HG02642 (cell line): ENCODE measurements around the gene GRM4.
"Not testable (repeated sequence)": the region's sequence is repeated elsewhere in the genome, so short reads cannot be mapped to it uniquely, and the experiment has no call there.

Source experiments
- ATAC-seq: cut with Tn5 transposase; IDR thresholded peaks from one replicate; pipeline ENCODE4 v1.9.1; 2021; ENCODE audit warnings: mild to moderate bottlenecking; ENCODE audit not compliant: unreplicated experiment, poor library complexity

GRM4 gene

DNA sequence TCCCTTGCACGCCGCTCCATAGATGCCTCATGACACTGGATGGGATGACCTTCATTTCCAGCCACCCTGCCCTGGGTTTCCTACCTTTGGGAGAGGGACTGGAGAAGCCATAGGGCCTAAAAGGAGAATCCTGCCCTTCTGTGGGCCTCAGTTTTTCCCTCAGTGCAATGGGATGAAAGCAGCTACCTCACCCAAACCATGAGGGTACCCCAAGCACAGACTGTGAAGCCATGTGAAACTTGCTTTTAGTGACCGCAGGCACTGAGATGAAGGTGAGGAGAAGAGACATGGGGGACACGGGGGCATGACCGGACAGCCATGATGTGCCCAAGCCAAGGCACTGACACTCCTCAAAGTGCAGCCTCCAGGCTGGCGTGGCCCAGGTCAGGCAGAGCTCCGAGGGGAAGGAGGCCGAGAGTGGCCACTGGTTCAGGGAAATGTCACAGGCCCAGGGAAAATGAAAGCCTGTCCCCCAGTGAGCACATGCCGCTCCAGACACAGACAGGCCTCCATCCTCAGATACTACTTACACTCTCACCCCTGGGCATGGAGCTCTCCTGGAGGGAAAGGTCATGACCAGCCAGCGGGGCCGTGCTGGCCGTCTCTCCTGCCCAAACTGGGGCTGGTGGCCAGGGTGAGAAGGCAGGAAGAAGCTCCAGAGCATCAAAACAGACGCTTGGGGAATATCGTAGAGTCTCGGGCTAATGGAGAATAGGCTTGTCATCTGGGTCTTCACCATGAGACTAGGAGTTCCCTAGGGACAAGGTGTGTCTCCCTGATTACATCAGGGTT lies 116.2 kb downstream of the GRM4 start:
- ATAC-seq: no peak

DNA sequence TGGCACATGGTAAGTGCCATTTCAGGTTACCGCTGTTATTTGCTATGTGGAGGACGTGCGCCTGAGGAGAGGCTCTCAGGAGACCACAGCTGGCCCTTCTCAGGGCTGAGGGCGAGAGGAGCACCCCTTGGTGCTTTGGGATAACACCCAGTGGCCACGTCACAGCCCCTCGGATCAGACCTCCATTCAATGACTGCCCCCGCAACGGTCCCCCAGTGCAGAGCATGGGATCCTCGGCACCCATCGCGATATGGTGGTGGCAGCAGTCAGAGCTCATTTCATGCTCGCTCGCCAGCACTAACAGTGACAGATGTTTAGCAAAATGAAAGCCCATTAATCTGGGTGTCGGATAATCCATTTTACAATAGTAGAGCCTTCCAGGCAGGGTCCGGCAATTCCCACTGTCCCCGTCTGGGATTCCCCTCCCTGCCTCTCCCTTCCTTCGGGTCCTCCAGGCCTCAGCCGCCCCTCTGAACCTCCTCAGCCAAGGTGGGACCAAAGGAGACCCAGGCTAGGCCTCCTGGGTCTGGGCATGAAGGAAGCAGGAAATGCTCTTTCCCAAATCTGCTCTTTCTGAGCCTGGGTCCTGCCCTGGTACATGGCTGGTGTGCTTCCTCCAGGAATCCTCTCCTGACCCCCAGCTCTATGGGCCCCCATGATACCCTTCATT lies 117.1 kb downstream of the GRM4 start:
- ATAC-seq: no peak

DNA sequence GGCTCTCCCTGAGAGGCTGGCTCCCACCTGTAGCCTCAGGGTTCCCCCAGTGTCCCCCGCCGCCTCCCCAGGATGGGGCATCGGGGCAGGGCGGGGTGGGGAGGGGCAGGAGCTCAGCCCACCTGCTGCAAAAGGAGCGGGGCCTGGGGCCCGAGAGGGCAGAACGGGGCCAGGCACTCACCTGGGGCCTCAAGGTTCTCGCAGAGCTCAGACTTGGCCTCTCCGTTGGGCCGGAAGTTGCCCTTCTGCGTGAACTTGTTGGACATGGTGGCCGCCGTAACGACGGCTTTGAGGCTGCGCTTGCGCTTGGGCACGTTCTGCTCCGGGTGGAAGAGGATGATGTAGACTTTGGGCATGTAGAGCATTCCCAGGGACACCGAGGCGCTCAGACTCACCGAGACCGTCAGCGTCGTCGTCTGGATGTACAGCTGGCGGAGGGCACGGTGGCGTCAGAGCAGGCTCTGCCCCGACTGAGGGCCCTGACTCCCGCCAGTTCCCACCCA lies 117.9 kb downstream of the GRM4 start:
- no peak for ATAC-seq

DNA sequence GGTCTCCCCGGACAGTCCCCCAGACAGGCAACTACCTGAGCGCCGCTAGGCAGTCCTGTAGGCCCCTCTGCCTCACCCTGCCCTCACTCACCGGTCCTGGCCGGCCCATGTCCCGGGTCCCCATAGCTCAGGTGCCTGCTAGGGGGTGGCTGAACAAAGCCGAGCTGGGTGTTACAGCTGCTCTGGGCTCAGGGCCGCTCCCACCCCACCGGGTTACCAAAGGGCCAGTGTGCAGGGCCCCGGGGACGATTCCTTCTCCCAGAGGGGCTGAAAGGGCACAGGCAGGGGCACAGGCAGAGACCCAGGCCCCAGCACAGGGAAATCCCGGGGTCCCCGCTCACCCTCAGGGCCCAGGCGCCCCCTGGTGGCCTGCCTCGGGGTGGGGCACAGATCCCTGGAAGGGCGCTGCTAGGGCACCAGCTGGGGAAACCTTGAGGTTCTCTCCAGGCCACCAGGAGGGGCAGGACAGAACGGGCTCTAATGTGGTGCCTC lies 118.4 kb downstream of the GRM4 start:
- no peak for ATAC-seq

DNA sequence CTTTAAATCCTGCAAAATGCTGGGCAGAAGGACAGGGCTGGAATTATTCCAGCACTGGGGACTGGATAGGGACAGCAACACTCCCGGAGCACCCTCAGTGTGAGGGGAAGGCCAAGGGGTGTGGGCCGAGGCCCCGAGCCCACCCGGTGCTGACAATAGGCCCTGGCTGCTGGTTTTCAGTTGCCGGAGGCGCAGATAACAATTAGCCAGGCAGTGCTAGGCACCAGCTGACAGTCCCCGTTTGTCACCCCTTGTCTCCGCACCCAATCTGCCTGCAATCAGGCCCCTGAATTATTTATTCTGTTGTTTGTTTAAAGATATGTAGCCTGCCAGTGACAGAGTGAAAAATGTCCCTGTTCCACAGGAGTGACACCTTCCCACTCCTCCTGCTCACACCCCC lies 120.0 kb downstream of the GRM4 start:
- no peak for ATAC-seq

DNA sequence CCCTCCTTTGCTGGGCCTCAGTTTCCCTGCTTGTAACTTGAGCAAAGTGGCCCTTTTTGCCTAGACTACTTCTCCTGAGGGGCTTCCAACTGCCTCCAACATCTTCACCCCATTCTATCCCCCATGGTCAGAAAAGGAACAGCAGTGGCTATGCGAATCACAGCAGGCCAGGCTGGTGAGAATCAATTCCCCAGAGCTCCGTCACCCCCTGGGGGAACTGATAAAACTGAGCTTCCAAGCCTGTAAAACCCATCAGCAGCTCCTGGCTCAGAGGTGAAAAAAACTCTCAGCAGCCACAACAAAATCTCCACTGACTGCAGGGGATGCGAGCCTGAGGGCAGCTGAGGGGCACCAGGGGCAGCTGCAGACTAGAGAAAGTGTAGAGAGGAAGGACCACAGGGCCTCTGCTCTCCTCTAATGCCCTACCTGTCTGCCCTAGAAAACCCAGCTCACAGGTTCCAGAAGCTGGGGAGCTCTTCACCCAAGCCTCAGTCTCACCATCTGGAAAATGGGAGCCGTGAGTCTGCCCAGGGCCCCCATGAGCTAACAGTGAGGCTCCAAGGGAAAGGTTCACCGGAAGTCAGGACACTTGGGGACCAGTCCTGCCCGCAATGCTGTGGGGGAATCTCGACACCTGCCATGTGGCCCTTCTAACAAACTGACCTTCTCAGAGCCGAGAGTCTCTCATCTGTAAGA lies 120.6 kb downstream of the GRM4 start:
- no peak for ATAC-seq

DNA sequence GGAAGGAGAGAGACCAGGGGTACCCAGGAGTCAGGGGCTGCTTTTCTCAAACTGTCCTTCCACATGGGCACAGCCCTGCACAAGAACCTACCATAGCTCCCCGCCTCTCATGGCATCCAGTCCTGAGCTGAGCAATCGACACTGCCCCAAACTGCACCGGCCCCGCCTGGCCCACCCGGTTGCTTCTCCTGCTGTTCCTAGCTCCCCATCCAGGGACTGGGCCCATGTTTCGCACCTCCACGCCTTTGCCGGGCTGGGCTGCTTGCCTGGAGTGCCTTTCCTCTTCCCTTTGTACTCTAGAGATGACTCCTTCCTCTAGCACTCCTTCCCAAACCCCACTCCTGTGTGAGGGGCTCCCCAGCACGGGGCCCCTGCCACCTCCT lies 123.0 kb downstream of the GRM4 start:
- ATAC-seq: no peak

DNA sequence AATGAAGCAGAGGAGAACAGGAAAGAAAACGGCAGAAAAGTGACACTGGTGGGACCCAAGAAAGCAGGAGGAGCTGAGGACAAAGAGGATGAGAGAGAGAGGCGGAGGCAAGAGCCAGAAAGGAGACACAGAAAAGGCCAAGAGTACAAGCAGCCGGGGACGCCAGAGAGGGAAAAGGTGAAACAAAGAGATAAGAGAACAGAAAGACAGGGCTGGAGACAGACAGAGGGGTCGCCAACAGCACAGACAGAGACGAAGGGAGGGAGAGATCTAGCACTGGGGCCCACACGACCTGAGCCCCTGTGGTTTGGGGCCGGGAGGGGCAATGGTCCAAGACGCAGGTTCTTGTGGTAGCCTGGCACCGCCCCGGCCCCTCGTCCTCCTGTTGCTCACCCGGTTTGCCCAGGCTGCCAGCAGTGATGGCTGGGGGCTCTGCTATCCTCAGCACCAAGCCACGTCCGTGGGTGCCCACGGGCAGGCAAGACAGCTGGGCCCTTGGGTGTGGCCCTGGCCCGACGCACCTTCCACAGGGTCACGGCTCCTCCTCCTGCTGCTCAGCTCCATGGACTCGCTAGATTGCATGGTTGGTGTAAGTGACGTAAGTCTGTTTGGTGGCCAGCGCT lies 123.5 kb downstream of the GRM4 start:
- no peak for ATAC-seq

DNA sequence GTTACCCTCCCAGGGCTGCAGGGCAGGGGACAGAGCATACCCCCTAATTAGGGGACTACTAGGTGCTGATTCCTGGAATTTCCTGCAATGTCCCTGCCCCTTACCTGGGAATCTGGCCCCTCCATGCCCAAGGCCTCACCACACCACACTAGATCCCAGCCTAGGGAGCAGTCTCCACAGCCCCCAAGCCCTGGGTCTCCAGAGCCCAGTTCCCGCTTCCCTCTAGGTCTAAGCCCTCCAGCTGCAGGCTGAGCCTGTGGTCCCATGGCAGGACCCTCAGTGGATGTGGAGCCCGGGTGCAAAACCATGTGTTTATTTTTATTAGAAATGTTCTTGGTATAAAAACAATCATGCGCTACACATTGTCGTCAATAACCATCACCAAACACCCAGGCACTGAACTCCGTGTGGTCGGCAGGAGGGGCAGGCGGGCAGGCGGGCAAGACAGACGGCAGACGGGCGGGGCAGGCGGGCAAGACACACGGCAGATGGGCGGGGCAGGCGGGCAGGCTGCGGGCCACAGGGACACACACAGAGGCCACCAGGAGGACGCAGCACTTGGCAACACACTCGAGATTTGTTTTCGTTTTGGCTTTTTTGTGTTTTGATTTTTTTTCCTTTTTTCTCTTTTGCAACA lies 124.2 kb downstream of the GRM4 start:
- ATAC-seq: no peak

DNA sequence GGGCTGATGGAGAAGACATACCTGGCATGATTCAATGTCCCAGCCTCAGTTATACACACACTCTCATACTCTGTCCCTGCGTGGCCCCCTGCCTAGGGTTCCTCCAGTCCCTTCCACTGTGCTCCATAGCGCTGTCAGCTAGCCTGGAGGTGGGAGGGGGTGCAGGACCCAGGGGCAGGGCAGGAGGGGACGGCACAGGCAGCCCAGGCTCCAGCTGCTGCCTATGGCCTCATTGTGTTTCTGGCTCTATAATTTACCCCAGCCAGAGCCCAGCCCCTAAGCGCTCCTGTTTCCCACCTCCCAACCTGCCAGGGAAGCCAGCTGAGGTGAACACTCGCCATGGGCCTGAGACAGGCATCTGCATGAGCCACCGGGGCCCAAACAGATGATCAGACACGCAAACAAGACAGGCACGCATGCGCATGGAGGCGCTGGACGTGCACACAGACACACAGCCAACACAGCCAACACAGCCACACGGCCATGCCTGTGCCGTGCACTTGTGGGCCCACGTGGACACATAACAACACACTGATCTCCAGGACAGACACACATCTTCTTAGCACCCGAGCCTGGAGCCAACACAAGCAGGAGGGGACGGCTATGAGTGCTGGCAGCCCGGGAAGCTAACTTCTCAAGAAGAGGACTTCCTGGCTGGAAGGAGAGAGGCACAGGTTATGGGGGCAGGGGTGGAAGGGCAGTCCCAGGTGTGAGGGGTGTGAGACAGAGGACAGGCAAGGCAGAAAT lies 124.9 kb downstream of the GRM4 start:
- no peak for ATAC-seq

DNA sequence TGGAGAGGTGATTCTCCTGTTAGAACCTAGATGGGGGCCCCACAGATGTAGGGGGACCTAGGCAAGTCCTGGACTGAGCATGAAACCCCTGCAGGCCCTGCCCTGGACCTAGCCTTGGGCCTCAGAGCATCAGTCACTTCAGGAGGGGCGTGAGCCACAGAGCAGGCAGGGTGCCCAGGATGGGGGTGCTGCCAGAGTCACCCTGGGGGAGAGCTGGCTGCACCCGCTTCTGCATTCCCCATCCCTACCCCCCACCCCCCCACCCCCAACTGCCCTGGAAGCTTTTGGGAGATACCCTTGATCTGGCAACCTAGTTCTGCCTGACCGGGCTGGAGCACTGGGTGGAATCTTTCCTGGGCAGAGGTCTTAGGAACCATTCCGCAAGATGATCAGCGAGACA lies 125.6 kb downstream of the GRM4 start:
- ATAC-seq: no peak

DNA sequence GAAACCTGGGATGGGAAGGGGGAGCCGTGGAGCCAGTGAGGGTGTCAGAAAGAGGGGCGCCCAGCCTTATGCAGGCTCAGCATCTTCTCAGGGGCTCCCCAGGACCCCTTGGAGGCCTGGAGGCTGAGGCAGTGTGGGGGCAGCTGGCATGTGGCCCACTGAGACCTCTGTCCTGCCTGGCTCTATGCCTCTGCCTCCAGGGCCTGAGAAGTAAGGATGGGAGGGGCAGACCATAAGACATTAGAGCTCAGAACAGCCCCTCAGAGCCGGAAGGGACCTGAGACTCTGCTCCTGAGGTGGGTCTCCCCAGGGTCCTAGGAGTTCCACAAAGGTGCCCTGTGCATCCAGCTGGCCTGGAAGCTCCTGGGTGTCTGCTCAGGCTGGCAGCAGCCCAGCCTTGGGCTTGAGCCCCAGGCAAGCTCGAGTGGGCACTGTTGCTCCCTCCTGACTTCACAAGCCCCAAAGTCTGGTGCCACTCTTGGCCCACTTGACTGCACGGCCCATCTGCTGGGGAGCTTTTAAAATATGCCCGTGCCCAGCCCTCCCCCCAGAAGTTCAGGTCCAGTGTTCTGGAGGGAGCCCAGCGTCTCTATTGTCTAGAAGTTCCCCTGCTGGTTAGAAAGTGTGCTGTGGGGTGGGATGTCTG lies 126.8 kb downstream of the GRM4 start:
- ATAC-seq: no peak

DNA sequence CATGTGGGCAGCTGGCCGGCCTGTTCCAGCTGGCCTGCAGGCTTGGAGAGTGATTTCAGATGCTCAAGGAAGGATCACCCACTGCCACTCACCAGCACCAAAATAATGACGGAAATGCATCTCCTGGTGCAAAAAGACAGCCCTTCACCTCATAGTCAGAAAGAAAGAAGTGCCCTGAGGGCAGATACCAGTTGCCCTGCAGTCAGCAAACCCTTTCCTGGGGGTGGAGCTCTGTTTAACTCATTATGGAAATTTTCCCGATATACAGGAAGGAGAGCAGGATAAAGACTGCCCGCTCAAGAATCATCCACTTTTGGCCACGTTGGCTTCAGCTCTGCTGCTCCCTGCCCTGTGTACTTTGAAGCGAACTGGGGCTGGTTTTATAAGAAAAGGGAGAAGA lies 127.9 kb downstream of the GRM4 start:
- ATAC-seq: no peak

DNA sequence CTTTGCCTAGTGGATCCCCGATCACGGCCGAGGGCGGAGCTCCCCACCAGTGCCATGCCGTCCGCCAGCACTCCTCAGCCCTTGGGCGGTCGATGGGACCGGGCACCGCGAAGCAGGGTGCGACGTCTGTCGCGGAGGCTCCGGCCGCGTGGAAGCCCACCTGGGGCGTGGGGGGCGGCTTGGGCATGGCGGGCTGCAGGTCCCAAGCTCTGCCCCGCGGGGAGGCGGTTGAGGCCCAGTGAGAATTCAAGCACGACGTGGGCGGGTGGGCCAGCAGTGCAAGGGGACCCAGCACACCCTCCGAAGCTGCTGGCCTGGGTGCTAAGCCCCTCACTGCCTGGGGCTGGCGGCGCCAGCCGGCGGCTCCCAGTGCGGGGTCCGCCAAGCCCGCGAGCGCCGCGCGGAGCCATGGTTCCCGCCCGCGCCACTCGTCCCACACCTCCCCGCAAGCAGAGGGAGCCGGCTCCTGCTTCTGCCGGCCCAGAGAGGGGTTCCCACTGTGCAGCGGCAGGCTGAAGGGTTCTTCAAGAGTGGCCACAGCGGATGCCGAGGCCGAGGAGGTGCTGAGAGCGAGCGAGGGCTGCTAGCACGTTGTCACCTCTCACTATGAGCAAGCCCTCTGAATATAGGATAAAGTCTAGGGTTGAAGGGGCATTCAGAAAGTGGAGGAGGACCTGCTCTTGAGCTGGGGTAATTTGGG lies 128.6 kb downstream of the GRM4 start:
- no peak for ATAC-seq

DNA sequence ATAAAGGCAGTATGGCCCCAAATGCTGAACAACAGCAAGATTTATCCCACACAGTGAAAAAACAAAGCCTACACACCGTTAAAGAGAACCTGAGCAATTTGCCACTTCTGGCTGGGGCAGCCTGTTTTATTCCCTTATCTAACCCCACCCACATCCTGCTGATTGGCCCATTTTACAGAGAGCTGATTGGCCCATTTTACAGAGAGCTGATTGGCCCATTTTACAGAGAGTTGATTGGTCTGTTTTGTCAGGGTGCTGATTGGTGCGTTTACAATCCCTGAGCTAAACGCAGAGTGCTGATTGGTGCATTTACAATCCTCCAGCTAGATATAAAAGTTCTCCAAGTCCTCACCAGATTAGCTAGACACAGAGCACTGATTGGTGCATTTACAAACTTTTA lies 129.3 kb downstream of the GRM4 start:
- ATAC-seq: not testable (repeated sequence)

DNA sequence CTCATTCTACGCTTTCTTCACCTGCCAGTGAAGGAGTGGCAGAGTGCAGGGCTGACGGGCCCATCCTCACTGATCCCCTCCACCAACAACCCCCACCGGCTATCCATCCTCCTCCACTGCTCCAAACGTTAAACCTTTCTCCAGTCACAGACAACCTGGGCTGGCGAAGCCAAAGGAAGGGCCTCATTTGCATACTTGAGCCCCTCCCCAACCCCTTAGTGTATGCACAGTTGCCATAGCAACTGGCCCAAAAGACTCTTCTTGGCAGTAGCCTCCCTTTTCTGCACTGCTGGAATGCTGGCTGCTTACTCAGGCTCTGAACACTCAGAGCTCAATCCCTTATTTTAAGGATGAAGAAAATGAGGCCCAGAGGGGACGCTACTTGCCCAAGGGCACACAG lies 130.3 kb downstream of the GRM4 start:
- ATAC-seq: no peak

DNA sequence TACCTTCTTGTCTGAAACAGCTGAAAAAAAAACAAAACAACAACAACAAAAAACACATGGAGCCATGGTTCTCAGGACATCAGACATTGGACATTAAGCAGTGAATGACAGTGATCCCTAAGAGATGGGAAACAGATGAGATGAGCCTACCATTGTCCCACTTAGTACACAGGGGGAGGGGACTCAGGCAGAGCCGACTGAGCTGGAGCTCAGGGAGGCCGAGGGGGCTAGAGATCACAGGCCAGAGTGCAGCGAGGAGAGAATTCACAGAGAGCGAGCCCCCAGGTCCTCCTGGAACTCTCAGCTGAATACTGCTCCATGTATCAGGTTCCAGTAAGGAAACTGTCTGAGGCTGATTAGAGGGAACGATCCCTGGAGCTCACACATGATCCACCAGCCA lies 134.6 kb downstream of the GRM4 start:
- no peak for ATAC-seq

DNA sequence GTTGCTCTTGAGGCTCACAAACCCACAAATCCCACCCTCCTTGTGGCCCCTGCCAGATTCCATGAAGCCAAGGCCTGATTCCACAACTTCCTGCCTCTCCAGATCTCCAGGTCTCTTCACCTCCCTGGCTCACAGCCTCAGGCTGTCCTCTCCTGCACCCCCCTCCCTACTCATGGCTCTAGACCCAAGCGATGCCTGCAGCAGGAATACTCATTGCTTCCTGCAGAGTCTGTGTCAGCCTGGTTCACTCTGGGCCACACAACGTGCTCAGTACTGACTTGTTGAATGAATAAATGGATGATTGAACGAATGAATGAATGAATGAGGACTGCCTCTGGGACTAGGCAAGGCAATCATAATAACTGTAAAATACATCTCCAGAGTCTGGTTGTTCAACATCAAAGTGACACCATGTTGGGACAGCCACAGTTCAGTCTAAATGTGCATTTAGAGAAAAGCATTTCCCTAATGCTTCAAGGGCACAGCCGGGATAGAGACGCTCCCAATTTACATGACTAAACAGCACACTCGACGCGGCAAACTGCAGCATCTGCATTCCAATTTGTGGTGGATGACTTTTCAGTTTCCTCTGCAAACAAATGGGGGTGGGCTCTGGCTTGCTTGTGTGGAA lies 139.9 kb downstream of the GRM4 start:
- no peak for ATAC-seq
